Measurements from ENCODE around the gene ZNG1F. TPM values are rescaled to one million over a fixed set of nuclear protein-coding genes. Genes with fewer than 3 reads are reported as not detected.
"Not testable (repeated sequence)": the region's sequence is repeated elsewhere in the genome, so short reads cannot be mapped to it uniquely, and the experiment has no call there.

Gene ZNG1F
- total and polyA plus RNA-seq, 2 of the 13 experiments (the other 11 are each of a cell fraction or from before 2014, with no cell fraction given) = 12.7 to 20.9 TPM

DNA sequence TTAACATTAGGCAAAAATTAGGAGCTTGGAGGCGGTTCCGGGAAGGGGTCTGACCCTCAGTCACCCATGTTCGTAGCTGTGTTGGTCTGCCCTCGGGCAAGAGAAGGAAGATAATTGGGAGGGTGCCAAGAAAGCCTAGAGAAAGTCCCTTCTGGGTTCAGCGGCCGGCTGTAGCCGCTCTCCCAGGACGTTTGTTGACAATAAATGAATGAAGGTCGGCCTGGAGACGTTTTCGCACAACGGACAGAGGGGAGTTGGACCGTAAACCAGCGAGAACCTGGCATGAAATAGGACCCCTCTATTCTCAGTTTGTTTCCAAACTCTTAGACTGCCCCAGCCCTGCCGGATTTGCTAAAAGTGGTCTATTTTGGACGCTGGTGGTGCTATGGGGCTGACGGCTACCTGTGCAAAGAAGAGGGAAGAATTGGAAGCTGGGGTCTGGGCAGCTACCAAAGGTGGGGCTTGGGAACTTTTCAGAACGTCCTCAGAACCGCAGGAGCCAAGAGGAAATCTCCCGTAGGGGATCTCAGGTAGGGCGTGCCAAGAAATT lies 63.9 kb downstream of the ZNG1F start:
- peak; percentile 76 for ATAC-seq
- intact Hi-C loops (cut with micrococcal nuclease; ENCODE audit: unreplicated experiment) = not testable (repeated sequence)

DNA sequence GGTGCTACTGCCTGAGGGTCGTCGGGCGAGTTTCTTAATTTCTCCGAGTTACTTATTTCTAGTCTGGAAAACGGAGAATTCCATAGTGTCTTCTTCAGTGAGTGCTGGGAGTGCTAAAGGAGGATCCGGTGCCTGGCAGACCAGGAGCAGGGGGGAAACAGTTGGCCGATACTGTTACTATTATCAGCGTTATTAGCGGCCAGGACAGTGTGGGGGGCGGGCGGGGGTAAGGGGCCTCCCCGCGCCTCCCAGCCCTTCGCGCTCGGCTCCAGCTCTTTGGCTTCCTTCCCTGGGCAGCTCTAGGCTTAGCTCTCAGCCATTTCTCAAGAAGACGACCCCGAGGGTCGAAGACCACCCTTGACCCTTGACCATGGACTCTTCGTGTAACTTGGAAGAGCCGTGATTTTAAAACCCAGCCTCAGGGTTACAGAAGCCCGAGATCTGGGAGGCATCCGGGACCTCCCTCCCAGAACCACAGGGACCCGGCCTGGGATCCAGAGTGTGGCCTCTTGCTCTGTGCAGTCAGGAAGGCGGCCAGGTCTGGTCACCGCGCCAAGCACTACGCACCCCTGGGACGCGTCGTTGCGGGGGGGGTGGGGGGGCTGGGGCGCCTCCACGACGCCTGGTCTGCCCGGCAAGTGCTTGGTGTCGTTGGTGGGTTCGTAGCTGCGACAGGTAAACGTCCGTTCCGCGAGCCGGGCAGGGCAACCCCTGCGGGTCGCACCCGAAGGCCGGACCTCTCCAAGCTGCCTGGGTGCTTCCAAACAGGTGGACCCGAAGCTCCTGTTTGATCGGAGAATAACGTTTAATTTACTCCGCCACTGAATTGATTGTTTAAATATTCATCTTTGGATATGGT lies 64.6 kb downstream of the ZNG1F start:
- H3K9ac ChIP-seq (ENCODE audit: insufficient read depth, low read depth, low read length); BruUV-seq (replicated peaks); H3K27me3 ChIP-seq (ENCODE audit: control insufficient read depth in 1 of 2, insufficient read depth in 2 of 2, low read length in 2 of 2); H3K4me1 ChIP-seq (ENCODE audit: insufficient read depth, low read length); H3K4me3 ChIP-seq (replicated peaks in 1 of 3; ENCODE audit: insufficient read depth in 1 of 3, low read depth in 2 of 3, low read length in 3 of 3); in situ Hi-C loops (cut with HindIII; ENCODE audit: extremely low pct_ligation_motif_present, low pct_unique_long_range_greater_than_20kb); DNase-seq (ENCODE audit: low spot score); H3K79me2 ChIP-seq (ENCODE audit: insufficient read depth, low read length); intact Hi-C loops (cut with micrococcal nuclease; ENCODE audit: unreplicated experiment); H3K36me3 ChIP-seq (replicated peaks in 1 of 2; ENCODE audit: control insufficient read depth in 1 of 2, insufficient read depth in 2 of 2, low read length in 2 of 2); H4K20me1 ChIP-seq (ENCODE audit: insufficient read depth, low read length); CTCF ChIA-PET (ENCODE audit: low intra/inter-chr PET ratio, low total read pairs); H3K9me3 ChIP-seq (ENCODE audit: low read length); FAIRE-seq; POLR2A ChIA-PET; H2AFZ ChIP-seq (ENCODE audit: low read length); H3K27ac ChIP-seq (ENCODE audit: extremely low read length, insufficient read depth, low read length): not testable (repeated sequence)
- 62% methylated on average over 28 of the region's 52 CpGs for WGBS (ENCODE audit: low lambda C conversion rate)
- H3K4me2 ChIP-seq (ENCODE audit: low read depth, low read length) = 0 out of 2 replicates have a peak overlapping the region, but pooled peaks have one; percentile 12
- ATAC-seq = peak; percentile 84

More for the DNA sequence above, 63.9 kb downstream of the ZNG1F start:
- H2AFZ ChIP-seq (ENCODE audit: low read length); H3K9me3 ChIP-seq (ENCODE audit: low read length); DNase-seq (ENCODE audit: low spot score); in situ Hi-C loops (cut with HindIII; ENCODE audit: extremely low pct_ligation_motif_present, low pct_unique_long_range_greater_than_20kb); H4K20me1 ChIP-seq (ENCODE audit: insufficient read depth, low read length); POLR2A ChIA-PET; H3K4me1 ChIP-seq (ENCODE audit: insufficient read depth, low read length); H3K79me2 ChIP-seq (ENCODE audit: insufficient read depth, low read length); CTCF ChIA-PET (ENCODE audit: low intra/inter-chr PET ratio, low total read pairs); BruUV-seq (replicated peaks); H3K9ac ChIP-seq (ENCODE audit: insufficient read depth, low read depth, low read length); H3K4me2 ChIP-seq (ENCODE audit: low read depth, low read length); H3K27ac ChIP-seq (ENCODE audit: extremely low read length, insufficient read depth, low read length); H3K4me3 ChIP-seq (replicated peaks in 1 of 3; ENCODE audit: insufficient read depth in 1 of 3, low read depth in 2 of 3, low read length in 3 of 3); H3K27me3 ChIP-seq (ENCODE audit: control insufficient read depth in 1 of 2, insufficient read depth in 2 of 2, low read length in 2 of 2); FAIRE-seq; H3K36me3 ChIP-seq (replicated peaks in 1 of 2; ENCODE audit: control insufficient read depth in 1 of 2, insufficient read depth in 2 of 2, low read length in 2 of 2): not testable (repeated sequence)
- no CpG with 5 or more reads among the region's 21 CpGs for WGBS (ENCODE audit: low lambda C conversion rate)

DNA sequence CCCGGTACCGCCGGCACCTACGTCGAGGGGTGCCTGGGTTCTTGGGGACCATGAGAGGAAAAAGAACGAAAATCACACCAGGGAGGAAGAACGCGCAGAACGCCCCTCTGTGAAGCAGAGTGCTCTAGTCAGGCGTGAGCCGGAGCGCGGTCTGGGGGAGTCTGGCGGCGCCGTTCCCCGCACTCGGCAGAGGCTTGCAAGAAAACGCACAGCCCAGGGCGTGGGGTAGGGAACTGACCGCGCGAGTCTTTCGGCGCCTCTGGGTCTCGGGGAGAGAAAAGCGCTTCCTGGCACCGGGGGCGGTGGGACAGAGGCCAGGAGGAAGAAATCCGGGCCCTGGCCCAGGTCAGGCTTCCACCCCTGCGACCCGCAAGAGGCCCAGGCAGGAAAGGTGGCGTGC lies 65.3 kb downstream of the ZNG1F start:
- WGBS (ENCODE audit: low lambda C conversion rate) = 89% methylated on average over 13 of the region's 33 CpGs
- H3K4me3 ChIP-seq (replicated peaks in 1 of 3; ENCODE audit: insufficient read depth in 1 of 3, low read depth in 2 of 3, low read length in 3 of 3); H3K79me2 ChIP-seq (ENCODE audit: insufficient read depth, low read length); DNase-seq (ENCODE audit: low spot score); POLR2A ChIA-PET; H3K9me3 ChIP-seq (ENCODE audit: low read length); BruUV-seq (replicated peaks); intact Hi-C loops (cut with micrococcal nuclease; ENCODE audit: unreplicated experiment); CTCF ChIA-PET (ENCODE audit: low intra/inter-chr PET ratio, low total read pairs); H3K9ac ChIP-seq (ENCODE audit: insufficient read depth, low read depth, low read length); H3K4me1 ChIP-seq (ENCODE audit: insufficient read depth, low read length); in situ Hi-C loops (cut with HindIII; ENCODE audit: extremely low pct_ligation_motif_present, low pct_unique_long_range_greater_than_20kb); FAIRE-seq; H2AFZ ChIP-seq (ENCODE audit: low read length); H4K20me1 ChIP-seq (ENCODE audit: insufficient read depth, low read length); H3K4me2 ChIP-seq (ENCODE audit: low read depth, low read length); H3K27ac ChIP-seq (ENCODE audit: extremely low read length, insufficient read depth, low read length); H3K36me3 ChIP-seq (replicated peaks in 1 of 2; ENCODE audit: control insufficient read depth in 1 of 2, insufficient read depth in 2 of 2, low read length in 2 of 2); H3K27me3 ChIP-seq (ENCODE audit: control insufficient read depth in 1 of 2, insufficient read depth in 2 of 2, low read length in 2 of 2): not testable (repeated sequence)
- peak; percentile 19 for ATAC-seq

GRCh38 chr9:41123396-41123795 lies 65.7 kb downstream of the ZNG1F start:
- in situ Hi-C loops (cut with HindIII; ENCODE audit: extremely low pct_ligation_motif_present, low pct_unique_long_range_greater_than_20kb); intact Hi-C loops (cut with micrococcal nuclease; ENCODE audit: unreplicated experiment); H3K79me2 ChIP-seq (ENCODE audit: insufficient read depth, low read length); H3K27ac ChIP-seq (ENCODE audit: extremely low read length, insufficient read depth, low read length); H3K4me2 ChIP-seq (ENCODE audit: low read depth, low read length); DNase-seq (ENCODE audit: low spot score); POLR2A ChIA-PET; FAIRE-seq; H2AFZ ChIP-seq (ENCODE audit: low read length); H3K36me3 ChIP-seq (replicated peaks in 1 of 2; ENCODE audit: control insufficient read depth in 1 of 2, insufficient read depth in 2 of 2, low read length in 2 of 2); H3K27me3 ChIP-seq (ENCODE audit: control insufficient read depth in 1 of 2, insufficient read depth in 2 of 2, low read length in 2 of 2); H3K9me3 ChIP-seq (ENCODE audit: low read length); H3K4me3 ChIP-seq (replicated peaks in 1 of 3; ENCODE audit: insufficient read depth in 1 of 3, low read depth in 2 of 3, low read length in 3 of 3); BruUV-seq (replicated peaks); H3K9ac ChIP-seq (ENCODE audit: insufficient read depth, low read depth, low read length); H4K20me1 ChIP-seq (ENCODE audit: insufficient read depth, low read length); H3K4me1 ChIP-seq (ENCODE audit: insufficient read depth, low read length); CTCF ChIA-PET (ENCODE audit: low intra/inter-chr PET ratio, low total read pairs): not testable (repeated sequence)
- peak; percentile 30 for ATAC-seq
- no CpG with 5 or more reads among the region's 32 CpGs for WGBS (ENCODE audit: low lambda C conversion rate)

Measured in HepG2 (cell line).